NCI-H2171 (cell line): ENCODE measurements around the gene RNF217.
"Not testable (repeated sequence)": the region's sequence is repeated elsewhere in the genome, so short reads cannot be mapped to it uniquely, and the experiment has no call there.

ENCODE experiments used
- DNase-seq: peaks from one replicate; lab custom pipeline; 2025; lab: John Stamatoyannopoulos, UW

RNF217 gene

DNA sequence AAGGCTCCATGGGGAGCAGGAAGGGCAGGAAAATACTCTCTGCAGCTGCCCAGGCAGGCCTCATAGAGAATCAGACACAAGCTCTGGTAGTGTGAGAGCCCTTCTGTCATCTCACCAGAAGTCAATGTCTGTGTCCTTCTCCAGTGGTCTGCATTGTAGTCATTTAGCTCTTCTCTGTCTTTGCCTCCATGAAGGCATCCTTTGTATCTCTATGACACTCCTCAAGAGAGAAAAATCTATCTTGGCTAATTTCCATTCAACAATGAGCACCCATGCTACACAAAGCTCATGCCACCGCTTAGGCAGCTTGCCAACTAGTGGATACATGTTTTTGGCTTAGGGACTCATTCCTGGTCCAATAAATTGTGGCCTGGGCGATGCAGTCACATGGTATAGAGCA is 92.1 kb downstream of the RNF217 start:
- DNase-seq: no peak

DNA sequence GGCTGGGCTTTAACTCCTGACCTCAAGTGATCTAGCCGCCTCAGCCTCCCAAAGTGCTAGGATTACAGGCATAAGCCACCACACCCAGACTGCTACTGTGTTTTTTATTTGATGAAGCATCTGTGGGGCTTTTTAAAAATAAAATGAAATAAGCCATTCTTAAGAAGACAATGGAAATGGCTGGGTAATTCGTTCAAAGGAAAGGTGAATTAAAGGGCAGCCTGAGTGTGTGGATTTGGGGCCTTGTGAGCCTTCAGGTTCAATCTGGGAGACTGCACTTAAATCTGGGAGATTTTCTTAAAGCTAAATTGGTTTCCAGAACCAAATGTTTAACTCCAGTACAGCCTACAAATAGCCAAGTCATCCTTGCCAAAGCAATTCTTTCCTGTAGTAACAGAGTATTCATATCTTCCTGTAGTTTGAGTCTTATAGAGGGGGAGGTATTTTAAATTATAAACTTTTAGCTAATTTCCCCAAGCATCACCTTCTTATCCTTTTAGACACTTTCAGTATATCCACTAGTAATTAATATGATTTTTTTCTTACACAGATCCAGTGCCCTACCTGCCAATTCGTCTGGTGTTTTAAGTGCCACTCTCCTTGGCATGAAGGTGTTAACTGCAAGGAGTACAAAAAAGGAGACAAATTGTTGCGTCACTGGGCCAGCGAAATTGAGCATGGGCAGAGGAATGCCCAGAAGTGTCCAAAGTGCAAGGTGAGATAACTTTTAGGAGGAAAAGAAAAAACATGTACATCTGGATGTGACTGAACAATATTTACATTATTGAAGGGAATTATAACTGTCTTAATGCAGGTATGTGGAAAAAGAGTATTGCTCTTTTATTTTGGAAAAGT is 95.4 kb downstream of the RNF217 start:
- no peak for DNase-seq

DNA sequence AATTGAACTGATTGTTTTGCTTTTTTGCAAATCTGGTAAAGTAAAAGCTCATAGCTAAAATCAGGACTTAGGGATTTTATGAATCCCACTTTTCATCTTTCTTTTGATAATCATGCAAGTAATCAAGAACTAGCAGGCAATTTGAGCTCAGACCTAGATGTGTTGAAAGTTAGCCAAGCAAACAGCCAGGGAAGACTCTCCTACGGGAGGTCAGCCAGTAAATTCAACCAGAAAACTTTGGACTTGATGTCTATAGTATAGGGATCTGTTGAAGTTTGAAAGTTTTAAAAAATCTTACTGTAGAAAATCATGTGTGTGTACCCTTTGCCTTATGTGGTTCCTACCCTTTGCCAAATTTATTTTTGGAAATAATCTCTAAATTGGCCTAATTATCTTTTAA is 96.3 kb downstream of the RNF217 start:
- no peak for DNase-seq

DNA sequence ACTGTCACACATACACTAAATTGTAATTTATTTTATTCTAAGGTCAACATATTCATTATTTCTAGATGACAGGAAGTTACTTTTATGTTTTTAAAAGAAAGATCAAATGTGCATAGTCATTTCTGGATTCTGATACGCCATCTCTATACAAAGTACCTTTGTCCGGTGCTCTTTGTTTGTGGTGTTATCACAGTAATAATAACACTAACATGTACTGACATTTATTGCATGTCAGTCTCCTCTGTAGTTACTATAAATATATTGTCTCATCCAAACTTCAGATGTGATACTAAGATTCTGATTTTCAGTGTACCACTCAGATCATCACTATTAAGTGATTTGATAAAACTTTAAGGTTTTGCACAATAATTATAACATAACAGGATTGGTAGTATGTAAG is 101.1 kb downstream of the RNF217 start:
- DNase-seq: no peak

DNA sequence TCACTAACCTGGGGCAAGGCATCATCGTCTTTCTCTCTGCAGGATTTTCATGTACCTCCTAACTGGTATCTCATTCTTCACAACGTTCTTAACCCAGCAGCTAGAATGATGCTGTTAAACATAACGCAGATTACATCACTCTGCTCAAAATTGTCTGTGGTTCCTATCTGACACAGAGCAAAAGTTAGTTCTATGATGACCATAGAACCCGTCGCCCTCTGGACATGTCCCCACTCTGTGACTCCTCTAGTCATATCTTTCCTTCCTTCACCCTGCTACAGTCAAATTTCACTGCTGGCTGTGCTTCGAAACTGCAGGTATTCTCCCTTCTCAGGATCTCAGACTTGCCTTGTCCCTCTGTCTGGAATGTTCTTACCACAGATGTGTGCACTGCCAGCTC is 103.9 kb downstream of the RNF217 start:
- no peak for DNase-seq

DNA sequence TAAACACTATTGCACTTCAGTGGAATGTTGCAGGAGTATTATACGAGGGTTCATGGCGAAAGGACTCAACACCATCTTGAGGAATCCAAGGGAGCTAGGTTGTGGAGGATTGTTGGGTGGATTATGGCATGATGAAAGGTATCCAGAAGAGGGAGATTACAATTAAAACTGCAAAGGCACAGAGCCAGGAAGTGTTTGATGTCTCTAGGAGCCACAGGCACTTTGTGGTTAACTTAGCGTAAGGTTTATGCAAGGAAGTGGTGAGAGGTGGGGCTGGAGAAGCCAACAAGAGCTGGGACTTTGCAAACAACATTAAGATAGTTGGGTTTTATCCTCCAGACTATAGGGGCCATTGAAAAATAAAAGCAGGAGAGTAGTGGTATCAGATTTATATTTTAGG is 104.7 kb downstream of the RNF217 start:
- no peak for DNase-seq

DNA sequence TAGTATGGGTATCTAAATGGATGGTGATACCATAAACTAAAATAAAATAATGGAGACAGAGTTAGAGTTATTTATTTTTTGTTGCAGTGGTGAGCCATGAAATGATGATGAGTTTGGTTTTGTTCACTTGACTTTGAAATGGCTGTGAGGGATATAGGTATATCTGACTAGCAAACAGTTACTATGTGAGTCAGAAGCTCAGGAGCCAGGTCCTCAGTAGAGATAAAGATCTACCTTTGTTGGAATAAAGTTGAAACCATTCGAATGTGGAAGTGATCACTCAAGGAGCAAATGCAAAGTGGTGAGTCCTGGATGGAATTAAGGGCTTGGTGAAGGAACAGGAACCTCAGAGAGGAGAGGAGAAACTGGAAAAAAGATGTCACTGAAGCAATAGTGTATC is 105.3 kb downstream of the RNF217 start:
- DNase-seq: no peak

DNA sequence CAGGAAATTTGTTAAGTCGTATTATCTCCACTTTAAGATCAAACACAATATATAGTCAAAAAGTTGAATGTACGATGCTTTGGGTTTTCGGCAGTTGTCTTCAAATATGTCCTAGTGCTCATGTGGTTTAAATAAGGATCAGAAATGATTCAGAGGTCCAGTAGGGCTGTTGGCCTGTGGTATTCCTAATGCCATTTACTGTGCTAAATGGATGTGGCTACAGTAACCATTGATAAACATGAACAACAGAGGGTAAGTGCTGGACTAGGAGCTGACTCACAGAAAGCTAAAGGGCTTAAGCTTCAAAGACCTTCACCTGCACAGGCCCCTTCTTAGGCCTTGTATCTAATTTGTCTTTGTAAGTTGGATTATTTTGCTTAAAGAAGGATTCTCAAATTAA is 110.8 kb downstream of the RNF217 start:
- no peak for DNase-seq

DNA sequence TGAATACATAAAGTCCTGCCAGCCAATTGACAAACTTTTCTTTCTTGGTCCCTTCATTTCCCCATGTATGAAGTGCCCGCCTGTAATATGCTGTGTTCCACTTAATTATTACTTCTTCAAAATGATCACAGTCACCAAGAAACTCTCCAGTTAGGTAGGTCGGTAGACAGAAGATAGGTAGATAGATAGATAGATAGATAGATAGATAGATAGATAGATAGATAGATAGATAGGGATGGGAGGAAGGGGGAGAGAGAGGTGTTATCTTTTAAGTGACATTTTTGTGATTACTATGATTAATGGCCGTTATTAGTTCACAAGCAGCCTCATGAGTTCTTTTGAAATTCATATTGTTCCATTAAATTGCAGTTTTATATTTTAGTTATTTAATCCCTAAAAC is 111.9 kb downstream of the RNF217 start:
- no peak for DNase-seq

DNA sequence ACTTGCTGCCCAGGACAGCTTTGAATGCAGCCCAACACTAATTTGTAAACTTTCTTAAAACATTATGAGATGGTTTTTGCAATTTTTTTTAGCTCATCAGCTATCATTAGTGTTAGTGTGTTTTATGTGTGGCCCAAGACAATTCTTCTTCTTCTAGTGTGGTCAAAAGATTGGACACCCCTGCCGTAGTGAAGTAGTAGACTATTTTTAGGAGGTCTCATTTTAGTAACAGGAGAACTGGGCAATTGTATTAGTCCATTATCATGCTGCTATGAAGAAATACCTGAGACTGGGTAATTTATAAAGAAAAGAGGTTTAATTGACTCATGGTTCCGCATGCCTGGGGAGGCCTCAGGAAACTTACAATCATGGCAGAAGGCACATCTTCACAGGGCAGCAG is 112.8 kb downstream of the RNF217 start:
- DNase-seq: not testable (repeated sequence)

DNA sequence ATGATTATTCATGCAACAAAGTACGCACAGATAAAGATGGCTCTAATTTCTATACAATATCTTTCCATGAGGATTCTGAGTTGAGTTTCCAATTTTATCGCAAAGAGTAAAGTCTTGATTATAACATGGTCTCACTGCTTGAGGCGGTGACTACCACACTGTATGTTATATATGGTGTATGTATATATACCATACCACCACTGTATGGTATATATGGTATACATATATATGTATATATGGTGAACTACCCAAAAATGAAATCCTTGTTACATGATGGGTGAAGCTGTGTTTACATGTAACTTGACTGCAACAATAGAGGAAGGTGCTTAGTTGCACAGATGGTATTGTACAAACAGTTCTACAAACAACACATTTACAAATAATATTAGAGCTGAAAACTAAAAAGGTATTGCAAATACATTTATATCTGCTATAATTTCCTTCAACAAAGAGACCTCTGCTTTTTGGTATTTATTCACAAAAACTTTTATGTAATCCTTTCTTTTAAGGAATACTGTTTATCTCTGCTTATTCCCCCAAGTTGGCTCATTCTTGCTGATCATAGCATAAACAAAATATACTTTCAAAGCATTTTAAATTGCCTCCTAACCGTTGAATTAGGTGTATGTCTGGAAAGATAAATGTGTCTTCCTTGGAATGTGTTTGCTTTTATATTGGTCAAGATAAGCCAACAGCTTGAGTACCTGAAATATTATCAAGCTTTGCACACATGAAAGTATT is 113.7 kb downstream of the RNF217 start:
- DNase-seq: no peak

DNA sequence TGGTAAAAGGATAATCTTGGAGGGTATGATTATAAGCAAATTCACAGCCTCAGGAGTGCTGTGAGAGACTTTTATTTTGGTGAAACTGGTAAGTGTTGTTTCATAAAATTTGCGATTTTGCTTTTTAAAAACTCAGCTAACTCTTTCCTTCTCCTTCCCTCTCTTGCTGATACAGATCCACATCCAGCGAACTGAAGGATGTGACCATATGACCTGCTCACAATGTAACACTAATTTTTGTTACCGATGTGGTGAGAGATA is 114.2 kb downstream of the RNF217 start:
- no peak for DNase-seq

DNA sequence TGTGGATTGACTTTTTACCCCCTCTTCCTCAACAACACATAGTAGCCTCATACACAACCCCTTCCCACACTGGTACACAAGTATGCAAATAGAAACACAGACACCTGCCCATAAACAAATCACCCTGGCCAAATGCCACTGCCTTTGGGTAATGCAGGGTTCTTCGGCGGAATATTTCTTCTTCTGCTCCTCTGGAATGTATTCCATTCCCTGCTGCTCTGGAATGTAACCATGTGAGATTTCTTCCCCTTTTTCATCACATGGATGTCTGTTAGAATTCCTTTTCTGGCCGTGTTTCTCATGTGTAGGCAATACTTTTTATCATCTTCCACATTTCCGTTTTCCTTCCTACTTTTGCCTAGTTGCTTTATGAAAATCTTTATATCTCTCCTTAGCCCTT is 115.2 kb downstream of the RNF217 start:
- DNase-seq: no peak

DNA sequence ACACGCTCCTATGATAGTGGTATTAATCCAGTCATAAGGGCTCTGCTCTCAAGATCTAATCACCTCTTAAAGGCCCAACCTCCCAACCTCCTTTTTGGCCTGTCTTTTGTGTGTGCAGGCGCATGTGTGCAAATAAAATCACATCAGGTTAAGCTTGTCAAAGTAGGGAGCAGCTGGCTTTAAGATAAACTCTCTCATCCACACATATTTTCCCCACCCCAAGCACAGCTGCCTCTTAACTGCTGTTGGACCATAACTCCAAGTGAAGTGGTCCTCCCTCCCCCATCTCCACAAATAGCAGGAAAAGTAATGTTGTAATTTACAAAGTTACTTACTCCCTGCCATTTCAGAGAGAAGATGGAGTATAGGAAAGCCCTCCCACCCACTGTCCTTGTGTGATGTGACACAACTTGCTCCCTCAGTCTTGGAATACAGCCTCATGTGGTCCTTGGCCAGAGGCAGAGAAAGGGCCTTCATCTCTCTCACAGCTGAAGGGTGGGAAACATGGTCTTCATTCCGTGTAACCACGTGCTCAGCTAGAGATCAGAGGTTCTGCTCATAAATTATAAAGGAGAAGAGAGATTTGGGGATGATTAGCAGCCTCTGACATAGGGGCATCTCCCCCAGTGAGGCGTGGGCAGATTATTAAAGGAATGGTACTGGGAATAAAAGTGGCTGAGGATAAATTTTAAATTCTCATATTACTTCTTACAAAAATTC is 116.5 kb downstream of the RNF217 start:
- DNase-seq: no peak

DNA sequence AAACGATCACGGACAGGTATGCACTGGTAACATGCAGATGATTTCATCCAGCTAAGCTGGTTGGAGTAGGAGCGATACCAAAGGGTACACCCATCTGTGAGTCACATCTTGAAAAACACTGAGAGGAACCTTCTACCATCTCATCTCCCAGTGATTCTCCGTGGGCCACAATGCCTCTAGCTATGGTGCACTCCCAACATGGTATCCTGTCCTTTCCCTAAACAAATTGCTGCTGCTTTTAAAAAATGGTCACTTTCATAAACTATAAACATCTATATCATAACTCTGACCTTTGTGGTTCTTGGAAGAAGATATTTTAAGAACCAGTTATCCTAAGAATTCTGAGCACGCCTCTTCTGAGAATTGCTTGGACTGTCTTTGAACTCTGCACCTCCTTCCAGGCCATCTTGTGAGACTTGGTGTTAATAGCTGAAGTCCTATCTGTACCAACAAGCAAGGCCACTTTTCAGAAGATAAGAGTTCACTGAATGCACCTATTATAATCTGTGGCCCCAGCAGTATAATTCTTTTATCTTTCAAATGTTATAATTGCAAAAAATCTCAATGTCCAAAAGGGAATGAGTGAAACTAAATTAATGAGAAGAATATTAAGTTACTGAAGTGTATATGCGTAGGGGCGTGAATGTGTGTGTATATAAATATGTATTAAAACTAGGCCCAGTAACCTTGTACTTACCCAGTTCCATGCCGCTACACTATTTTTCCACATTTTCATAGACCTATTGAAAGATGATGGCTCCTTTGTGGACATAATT is 120.9 kb downstream of the RNF217 start:
- DNase-seq: no peak

DNA sequence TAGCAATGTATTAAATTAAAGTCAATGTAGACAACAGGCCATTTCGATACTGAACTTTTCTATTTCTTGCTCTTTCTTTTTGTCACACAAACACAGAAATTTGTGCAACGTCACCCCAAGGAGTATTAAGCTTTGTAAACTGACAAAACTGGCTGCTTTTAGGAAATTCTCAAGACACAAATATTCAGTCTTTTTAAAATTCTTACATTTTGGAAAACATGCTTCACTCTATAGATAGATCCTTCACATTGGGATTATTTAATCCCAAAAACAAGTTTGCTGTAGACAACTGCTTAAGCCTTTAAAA is 121.4 kb downstream of the RNF217 start:
- DNase-seq: no peak

DNA sequence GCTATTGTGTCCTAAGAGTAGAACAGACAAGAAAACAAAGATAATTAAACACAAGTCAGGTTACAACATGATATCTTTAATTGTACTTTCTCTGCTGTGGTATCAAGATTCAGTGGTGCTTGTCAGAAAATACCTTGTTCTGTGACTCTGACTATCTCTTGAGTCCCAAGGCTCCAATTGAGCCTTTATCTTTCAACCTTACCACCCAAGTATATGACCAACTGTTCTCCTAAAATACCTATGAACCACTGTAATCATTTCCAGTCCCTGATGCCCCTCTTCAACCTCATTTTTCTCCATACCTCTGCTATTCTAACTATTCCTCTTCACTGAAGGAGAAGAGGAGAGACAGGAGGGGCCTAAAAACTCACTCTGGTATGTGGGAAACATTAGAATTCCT is 124.5 kb downstream of the RNF217 start:
- no peak for DNase-seq

DNA sequence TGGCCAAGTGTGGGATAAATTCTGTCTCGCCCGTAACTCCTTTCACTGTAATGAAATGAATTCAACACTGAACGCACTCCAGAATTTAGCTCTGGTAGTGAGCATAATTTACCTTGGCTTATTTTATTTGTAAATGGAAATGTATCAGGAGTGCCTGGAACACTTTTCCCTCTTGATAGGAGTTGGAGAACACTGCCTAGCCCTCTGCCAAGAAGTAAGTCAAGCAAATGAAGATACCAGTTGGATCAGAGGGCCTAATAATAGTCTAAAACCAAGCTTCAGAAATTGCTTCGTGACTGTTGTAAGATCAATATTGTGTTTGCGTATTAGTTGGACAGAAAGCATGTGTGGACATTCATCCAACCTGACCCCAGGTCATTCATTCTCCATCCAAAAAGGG is 126.7 kb downstream of the RNF217 start:
- no peak for DNase-seq

DNA sequence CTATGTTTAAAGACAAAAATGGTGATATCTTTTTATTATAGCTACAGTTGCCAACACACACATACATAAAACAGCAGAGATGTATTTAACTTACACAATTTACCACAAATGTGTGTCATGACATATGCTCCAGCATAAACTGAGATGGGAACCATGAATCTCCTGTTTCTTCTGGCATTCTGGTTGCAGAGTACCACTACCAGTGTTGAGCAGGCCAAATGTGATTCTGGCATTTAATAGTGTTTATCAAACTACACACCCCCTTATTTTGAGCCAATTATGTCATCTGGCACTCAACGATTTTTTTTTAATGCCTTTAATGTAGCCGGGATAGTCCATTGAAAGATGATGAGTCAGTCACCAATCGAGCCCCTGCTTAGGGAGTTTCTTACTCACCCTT is 132.3 kb downstream of the RNF217 start:
- no peak for DNase-seq

DNA sequence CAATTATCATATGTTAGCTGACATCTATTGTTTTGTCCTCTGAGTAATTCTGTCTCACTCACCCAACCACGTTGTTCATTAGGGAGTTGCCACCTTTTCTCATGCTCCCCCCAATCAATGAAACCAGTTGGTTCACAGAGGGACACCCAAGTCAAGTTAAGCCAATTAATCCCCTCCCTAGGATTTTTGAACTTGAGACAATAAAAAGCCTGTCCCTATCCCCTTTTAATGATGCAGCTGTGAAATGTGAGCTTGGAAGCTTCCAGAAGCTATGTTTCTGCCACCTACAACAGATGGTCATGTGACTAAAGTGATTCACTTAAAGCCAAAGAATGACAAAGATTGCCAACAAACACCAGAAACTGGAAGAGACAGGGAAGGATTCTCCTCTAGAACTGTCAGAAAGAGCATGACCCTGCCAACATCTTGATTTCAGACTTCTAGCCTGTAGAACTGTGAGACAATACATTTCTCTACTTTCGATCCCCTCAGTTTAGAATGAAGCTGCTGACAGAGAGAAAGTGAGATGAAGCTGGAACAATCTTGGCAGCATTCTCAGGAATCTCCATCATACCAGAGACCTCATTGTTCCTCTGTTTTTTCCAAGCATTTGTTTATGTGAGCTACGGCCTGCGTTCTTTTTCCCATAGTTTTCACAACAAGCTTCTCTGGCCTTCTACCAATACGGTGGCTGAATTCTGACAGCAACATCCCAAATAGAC is 133.5 kb downstream of the RNF217 start:
- no peak for DNase-seq

DNA sequence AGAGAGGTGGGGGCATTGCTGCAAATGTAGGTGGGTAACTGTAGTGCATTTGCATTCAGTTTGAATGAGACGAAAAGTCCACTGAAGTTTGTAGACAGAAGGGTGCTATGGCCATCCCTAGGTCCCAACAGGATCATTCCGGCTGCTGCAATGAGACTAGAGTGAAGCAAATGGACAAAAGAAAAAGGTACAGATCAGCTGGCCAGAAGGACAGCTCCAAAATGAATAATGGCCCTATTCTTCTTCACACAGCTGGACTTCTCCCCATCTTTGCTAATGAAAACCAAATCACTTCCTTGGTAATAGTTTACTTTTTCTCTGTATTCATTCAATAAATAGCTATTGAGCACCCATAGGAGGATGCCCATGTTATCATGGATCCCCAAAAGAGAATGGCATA is 134.9 kb downstream of the RNF217 start:
- no peak for DNase-seq

DNA sequence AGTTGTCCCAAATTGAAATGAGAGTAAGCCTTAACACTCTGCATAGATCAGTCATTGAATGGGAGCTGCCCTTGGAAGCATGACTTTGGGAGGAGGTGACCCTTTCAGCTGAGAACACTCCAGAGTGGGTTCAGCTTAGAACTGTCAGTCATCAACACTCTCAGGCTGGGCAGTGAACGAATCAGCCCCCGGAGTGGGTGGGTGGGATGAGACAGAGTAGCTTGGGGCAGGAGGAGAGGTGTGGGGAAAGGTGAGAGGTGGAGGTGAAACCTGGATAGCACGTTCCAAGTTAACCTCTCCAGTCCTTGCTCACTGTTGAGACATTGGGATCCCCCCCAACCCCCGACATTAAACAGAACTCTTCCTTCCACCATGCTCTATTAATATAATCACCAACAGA is 136.0 kb downstream of the RNF217 start:
- DNase-seq: no peak
